DND-41 (cell line): Measurements from ENCODE around the gene DSTN.

Experiments
- CTCF ChIP-seq: IDR thresholded peaks from 2 replicates; pipeline ENCODE4 v1.5.1; 2012; ENCODE audit warnings: borderline replicate concordance, low read length, moderate library complexity, mild to moderate bottlenecking; ENCODE audit not compliant: poor library complexity, severe bottlenecking; ENCODE audit errors: extremely low read depth
- EZH2 ChIP-seq: IDR thresholded peaks from 3 replicates; pipeline ENCODE4 v1.6.1; 2012; ENCODE audit warnings: borderline replicate concordance, low read depth, mild to moderate bottlenecking, moderate library complexity, low read length, inconsistent platforms; ENCODE audit not compliant: severe bottlenecking

GRCh38 chr20:17529586-17529985 is 40.3 kb upstream of the DSTN start:
- TF ChIP-seq CTCF: no peak
- no peak for TF ChIP-seq EZH2
